ENCODE measurements around the gene WDR62.
"Not testable (repeated sequence)": the region's sequence is repeated elsewhere in the genome, so short reads cannot be mapped to it uniquely, and the experiment has no call there.

Gene WDR62

GRCh38 chr19:36032251-36033104 is 22.2 kb upstream of the WDR62 start, which contains the start of gene CLIP3:
TSS of gene CLIP3 (minus strand) at chr19:36032873. CDS start at chr19:36032357, 516 bp downstream.
- DNase-seq (ENCODE audit: low read depth in 3 of 3): peak; percentile 10 to 31 (median 30)

- no peak for DNase-seq (ENCODE audit: low read depth in 3 of 3)
Measured at GRCh38 chr19:36040495-36040894, 14.2 kb upstream of the WDR62 start.

GRCh38 chr19:36041092-36041491 is 13.6 kb upstream of the WDR62 start:
- DNase-seq (ENCODE audit: low read depth in 3 of 3): not testable (repeated sequence)

- DNase-seq (ENCODE audit: low read depth in 3 of 3): no peak
Measured at GRCh38 chr19:36041831-36042230, 12.9 kb upstream of the WDR62 start.

GRCh38 chr19:36043952-36044351 is 10.7 kb upstream of the WDR62 start:
- no peak for DNase-seq (ENCODE audit: low read depth in 3 of 3)

- no peak for DNase-seq (ENCODE audit: low read depth in 3 of 3)
Measured at GRCh38 chr19:36046443-36047050, 8.2 kb upstream of the WDR62 start.

- no peak for DNase-seq (ENCODE audit: low read depth in 3 of 3)
Measured at GRCh38 chr19:36047835-36048234, 6.9 kb upstream of the WDR62 start.

GRCh38 chr19:36049080-36049698 is 5.5 kb upstream of the WDR62 start:
- DNase-seq (ENCODE audit: low read depth in 3 of 3): no peak

GRCh38 chr19:36051236-36051635 is 3.5 kb upstream of the WDR62 start:
- DNase-seq (ENCODE audit: low read depth in 3 of 3): no peak

GRCh38 chr19:36051637-36052036 is 3.1 kb upstream of the WDR62 start:
- no peak for DNase-seq (ENCODE audit: low read depth in 3 of 3)

- peak; percentile 99 for DNase-seq (ENCODE audit: low read depth in 3 of 3)
Measured at GRCh38 chr19:36054119-36054732, 471 bp upstream of the WDR62 start, which contains the start of gene THAP8. TSS of gene THAP8 (minus strand) at chr19:36054285. CDS start at chr19:36054217, 68 bp downstream.

- no peak for DNase-seq (ENCODE audit: low read depth in 3 of 3)
Measured at GRCh38 chr19:36058481-36059179, 3.9 kb downstream of the WDR62 start.

- DNase-seq (ENCODE audit: low read depth in 3 of 3): no peak
Measured at GRCh38 chr19:36059180-36059910, 4.6 kb downstream of the WDR62 start.

GRCh38 chr19:36060430-36060829 is 5.7 kb downstream of the WDR62 start:
- no peak for DNase-seq (ENCODE audit: low read depth in 3 of 3)

GRCh38 chr19:36061367-36061766 is 6.7 kb downstream of the WDR62 start:
- no peak for DNase-seq (ENCODE audit: low read depth in 3 of 3)

GRCh38 chr19:36064826-36065225 is 10.1 kb downstream of the WDR62 start:
- no peak for DNase-seq (ENCODE audit: low read depth in 3 of 3)

- no peak for DNase-seq (ENCODE audit: low read depth in 3 of 3)
Measured at GRCh38 chr19:36067681-36068080, 13.0 kb downstream of the WDR62 start.

- not testable (repeated sequence) for DNase-seq (ENCODE audit: low read depth in 3 of 3)
Measured at GRCh38 chr19:36068810-36069499, 14.3 kb downstream of the WDR62 start.

GRCh38 chr19:36072081-36072480 is 17.4 kb downstream of the WDR62 start:
- no peak for DNase-seq (ENCODE audit: low read depth in 3 of 3)

All from stimulated activated CD4-positive, alpha-beta T cell treated with anti-CD3 and anti-CD28 coated beads, TNF-alpha, amount 100 ng/mL, for 4 hours (primary cell).